IMR-90 (cell line): Measurements from ENCODE around the gene CC2D2A. TPM values are rescaled to one million over a fixed set of nuclear protein-coding genes. Genes with fewer than 3 reads are reported as not detected.

Experiments
- ATAC-seq: fragments of 200-7000 bp; cut with Tn5 transposase; 2 replicates; pipeline ENCODE4 v1.9.1; 2020; ENCODE audit warnings: low read depth, mild to moderate bottlenecking, moderate library complexity
- BruUV-seq: library from RNA; stranded (reverse); fragments of 400-500 nt; replicated peaks from 2 replicates; lab custom pipeline; 2021; lab: Mats Ljungman, UMichigan
- CTCF ChIA-PET: fragments of 300-600 bp; formaldehyde crosslinking; extraction: SDS; loops from one replicate; lab custom pipeline; 2021; ENCODE audit warnings: antibody characterized with exemption; lab: Yijun Ruan, JAX
- POLR2A ChIA-PET: fragments of 300-600 bp; sonication (Branson Sonifier 250); formaldehyde crosslinking; loops from one replicate; lab custom pipeline; 2022; ENCODE audit warnings: antibody characterized with exemption; ENCODE audit not compliant: unreplicated experiment; lab: Charles Lee
- DNase-seq: peaks from one replicate; pipeline ENCODE4 v3.0.0; 2013
- H2AFZ ChIP-seq: replicated peaks from 2 replicates; pipeline ENCODE3; 2013; ENCODE audit warnings: low read length, mild to moderate bottlenecking; ENCODE audit not compliant: poor library complexity
- H2AK5ac ChIP-seq: 2 replicates; pipeline ENCODE4 v1.6.1; 2013; ENCODE audit warnings: low read depth, low read length, inconsistent platforms
- H2AK9ac ChIP-seq: replicated peaks from 2 replicates; pipeline ENCODE3; 2013; ENCODE audit warnings: mild to moderate bottlenecking, low read depth, low read length, moderate library complexity; ENCODE audit not compliant: poor library complexity
- H2BK120ac ChIP-seq: 2 replicates; pipeline ENCODE4 v1.6.1; 2013; ENCODE audit warnings: low read depth, low read length, inconsistent platforms
- H2BK15ac ChIP-seq: 3 replicates; pipeline ENCODE4 v1.6.1; 2013; ENCODE audit warnings: low read depth, low read length, inconsistent platforms
- H2BK20ac ChIP-seq: 2 replicates; pipeline ENCODE4 v1.6.1; 2013; ENCODE audit warnings: low read depth, mild to moderate bottlenecking, inconsistent platforms, low read length, moderate library complexity
- H2BK5ac ChIP-seq: 2 replicates; pipeline ENCODE4 v1.6.1; 2013; ENCODE audit warnings: mild to moderate bottlenecking, low read depth, low read length, inconsistent platforms; ENCODE audit not compliant: poor library complexity, severe bottlenecking
- H3K14ac ChIP-seq: replicated peaks from 2 replicates; pipeline ENCODE4 v1.6.1; 2013; ENCODE audit warnings: low read depth, low read length, inconsistent platforms
- H3K18ac ChIP-seq: 2 replicates; pipeline ENCODE4 v1.6.1; 2013; ENCODE audit warnings: low read depth, low read length, control low read depth
- H3K23ac ChIP-seq: 2 replicates; pipeline ENCODE4 v1.6.1; 2013; ENCODE audit warnings: low read depth, low read length, inconsistent platforms
- H3K27ac ChIP-seq: 2 replicates; pipeline ENCODE4 v1.5.1; 2013; ENCODE audit warnings: mild to moderate bottlenecking, control low read depth, low read length; ENCODE audit not compliant: insufficient read depth
- H3K27me3 ChIP-seq: 2 replicates; pipeline ENCODE4 v1.6.1; 2013; ENCODE audit warnings: low read length; ENCODE audit not compliant: control insufficient read depth, insufficient read depth
- H3K36me3 ChIP-seq: 2 replicates; pipeline ENCODE4 v1.6.1; 2013; ENCODE audit warnings: low read length, mixed read lengths; ENCODE audit not compliant: control insufficient read depth, insufficient read depth
- H3K4ac ChIP-seq: 2 replicates; pipeline ENCODE4 v1.6.1; 2013; ENCODE audit warnings: low read depth, low read length, inconsistent platforms
- H3K4me1 ChIP-seq: 2 replicates; pipeline ENCODE4 v1.6.1; 2013; ENCODE audit warnings: low read length, mixed read lengths; ENCODE audit not compliant: control insufficient read depth, insufficient read depth
- H3K4me2 ChIP-seq: 2 replicates; pipeline ENCODE4 v1.6.1; 2013; ENCODE audit warnings: low read depth, mild to moderate bottlenecking, control low read depth, low read length, moderate library complexity
- H3K4me3 ChIP-seq: 2 replicates; pipeline ENCODE4 v1.5.1; 2013; ENCODE audit warnings: low read depth, mild to moderate bottlenecking, control low read depth, low read length, moderate library complexity; ENCODE audit not compliant: insufficient read depth
- H3K56ac ChIP-seq: 2 replicates; pipeline ENCODE4 v1.6.1; 2013; ENCODE audit warnings: low read length, inconsistent platforms; ENCODE audit not compliant: insufficient read depth; ENCODE audit errors: extremely low read depth
- H3K79me1 ChIP-seq, 2 experiments: 2 replicates each; pipeline ENCODE4 v1.6.1; 2013; ENCODE audit warnings: low read length in 2 of 2, inconsistent platforms in 1 of 2, low read depth in 1 of 2
- H3K9ac ChIP-seq: 2 replicates; pipeline ENCODE4 v1.6.1; 2013; ENCODE audit warnings: low read depth, low read length, control low read depth
- H3K9me1 ChIP-seq: 2 replicates; pipeline ENCODE4 v1.6.1; 2013; ENCODE audit warnings: low read length, inconsistent platforms; ENCODE audit not compliant: insufficient read depth
- H3K9me3 ChIP-seq: 2 replicates; pipeline ENCODE4 v1.6.1; 2013; ENCODE audit warnings: low read length; ENCODE audit not compliant: control insufficient read depth, insufficient read depth
- H4K20me1 ChIP-seq: 2 replicates; pipeline ENCODE4 v1.6.1; 2013; ENCODE audit warnings: low read length, inconsistent platforms; ENCODE audit not compliant: insufficient read depth
- H4K5ac ChIP-seq: 2 replicates; pipeline ENCODE4 v1.6.1; 2013; ENCODE audit warnings: mild to moderate bottlenecking, low read depth, low read length, control low read depth
- H4K8ac ChIP-seq, 2 experiments: 2 replicates each; pipeline ENCODE4 v1.6.1; 2013; ENCODE audit warnings: low read depth in 2 of 2, low read length in 2 of 2, control low read depth in 1 of 2, inconsistent platforms in 1 of 2
- H4K91ac ChIP-seq: 2 replicates; pipeline ENCODE4 v1.6.1; 2013; ENCODE audit warnings: low read depth, low read length, inconsistent platforms; ENCODE audit not compliant: insufficient read depth
- CEBPB ChIP-seq: IDR thresholded peaks from 2 replicates; pipeline ENCODE4 v1.6.1; 2012; ENCODE audit warnings: low read depth, low read length, improper control_type of control experiment
- MAFK ChIP-seq: IDR thresholded peaks from 2 replicates; pipeline ENCODE4 v1.6.1; 2012; ENCODE audit warnings: low read depth, low read length, improper control_type of control experiment
- POLR2A ChIP-seq: IDR thresholded peaks from 2 replicates; pipeline ENCODE4 v1.6.1; 2012; ENCODE audit warnings: mild to moderate bottlenecking, low read depth, low read length
- WGBS, 2 experiments: methylation state at CpG; one replicate each; pipeline versions ENCODE4 v1.1.5 to v1.1.7; 2013; ENCODE audit warnings: missing lambda C conversion rate in 2 of 2; ENCODE audit not compliant: insufficient read length in 1 of 2; ENCODE audit errors: extremely low coverage in 2 of 2; 5-methylcytosine and 5-hydroxymethylcytosine counted together
- dilution Hi-C: fragments of 300-500 bp; cut with HindIII; formaldehyde crosslinking; loops from one replicate; pipeline ENCODE4 v1.14.3; 2018; ENCODE audit warnings: low sequenced_read_pairs; ENCODE audit not compliant: unreplicated experiment
- in situ Hi-C: fragments of 300-500 bp; cut with MboI; formaldehyde crosslinking; loops from 3 replicates; pipeline ENCODE4 v1.14.3; 2019; ENCODE audit warnings: low sequenced_read_pairs, inconsistent platforms, mixed read lengths
- intact Hi-C: fragments of 100-400 bp; cut with micrococcal nuclease; formaldehyde crosslinking; loops from 2 replicates; pipeline ENCODE4 v1.10.0; 2022
- polyA plus RNA-seq, 3 experiments: library from polyadenylated mRNA; depleted of rRNA; stranded (reverse); fragments of >200 nt; gene quantifications; 2 replicates each; pipeline ENCODE4 v1.2.3, GENCODE V29; 2012; ENCODE audit warnings: low replicate concordance in 1 of 3
- total RNA-seq: library from RNA; depleted of rRNA; stranded (reverse); fragments of >200 nt; gene quantifications from 2 replicates; pipeline ENCODE4 v1.2.3, GENCODE V29; 2012

CC2D2A gene
- total and polyA plus RNA-seq, 2 of the 4 experiments (the other 2 are of a cell fraction) = 20.8 to 26.3 TPM

DNA sequence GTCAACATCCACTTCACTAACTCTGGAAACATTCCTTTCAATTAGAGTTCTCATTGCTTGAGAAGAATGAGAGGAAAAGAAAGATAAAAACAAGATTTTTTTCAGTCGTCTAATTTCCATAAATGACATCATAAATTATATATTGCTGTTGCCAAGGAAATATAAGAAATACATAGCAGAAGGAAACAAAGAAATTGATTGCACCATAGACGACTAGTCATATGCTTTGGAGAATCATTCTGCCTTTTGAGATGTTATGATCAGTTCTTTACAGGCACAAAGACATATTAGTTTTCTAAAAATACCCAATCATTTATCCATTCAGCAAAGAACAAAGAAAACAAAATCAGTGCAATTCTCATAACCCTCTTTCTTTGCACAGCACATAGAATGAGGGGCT, 42.5 kb upstream of the CC2D2A start:
- no peak overlapping the region for H3K14ac ChIP-seq
- no CpG with 5 or more reads among the region's 2 CpGs for WGBS, 2 experiments
- dilution Hi-C loops = no loop called here
- no peak overlapping the region for H3K56ac ChIP-seq
- H3K79me1 ChIP-seq = no peaks in the 10 kb centered on the region
- H3K9me3 ChIP-seq = no peaks in the 10 kb centered on the region
- H4K5ac ChIP-seq = no peak overlapping the region
- in situ Hi-C loops = no loop called here
- H3K9ac ChIP-seq = no peak overlapping the region
- ChIA-PET POLR2A (no interaction called here), CTCF (interaction anchor here (1.2 kb wide), 1 partner anchor 30 kb away, joined by 3 read pairs; no protein-coding TSS in a partner anchor)
- peaks cover 3% of the 10 kb centered on the region; the same call in 1 of the 2 replicates for H3K4me1 ChIP-seq
- no peak for DNase-seq
- intact Hi-C loops = no loop called here
- H3K23ac ChIP-seq = no peak overlapping the region
- no peak overlapping the region for H3K4me2 ChIP-seq
- H2BK20ac ChIP-seq = no peak overlapping the region
- H4K20me1 ChIP-seq = no peaks in the 10 kb centered on the region
- H2BK5ac ChIP-seq = no peak overlapping the region
- H2AK9ac ChIP-seq = no peak overlapping the region
- no peak overlapping the region for H2AFZ ChIP-seq
- H3K18ac ChIP-seq = no peak overlapping the region
- no TSS peak for BruUV-seq
- no peak for ATAC-seq
- no peak overlapping the region for H3K4ac ChIP-seq
- H3K4me3 ChIP-seq = no peak overlapping the region
- no peak overlapping the region for H2AK5ac ChIP-seq
- no peak overlapping the region for H4K91ac ChIP-seq
- no peaks in the 10 kb centered on the region for H3K36me3 ChIP-seq
- H3K27me3 ChIP-seq = no peaks in the 10 kb centered on the region
- H2BK15ac ChIP-seq = no peak overlapping the region
- H3K9me1 ChIP-seq = no peaks in the 10 kb centered on the region
- TF ChIP-seq CEBPB (peak; percentile 65), MAFK (no peak), POLR2A (no peak)
- H3K27ac ChIP-seq = no peak overlapping the region
- no peak overlapping the region for H2BK120ac ChIP-seq
- no peak overlapping the region for H4K8ac ChIP-seq
